ENCODE data around the gene SLMAP.
"Not testable (repeated sequence)": the region's sequence is repeated elsewhere in the genome, so short reads cannot be mapped to it uniquely, and the experiment has no call there.

SLMAP gene

GRCh38 chr3:57833763-57834162 lies 77.7 kb downstream of the SLMAP start:
- DNase-seq = no peak

DNA sequence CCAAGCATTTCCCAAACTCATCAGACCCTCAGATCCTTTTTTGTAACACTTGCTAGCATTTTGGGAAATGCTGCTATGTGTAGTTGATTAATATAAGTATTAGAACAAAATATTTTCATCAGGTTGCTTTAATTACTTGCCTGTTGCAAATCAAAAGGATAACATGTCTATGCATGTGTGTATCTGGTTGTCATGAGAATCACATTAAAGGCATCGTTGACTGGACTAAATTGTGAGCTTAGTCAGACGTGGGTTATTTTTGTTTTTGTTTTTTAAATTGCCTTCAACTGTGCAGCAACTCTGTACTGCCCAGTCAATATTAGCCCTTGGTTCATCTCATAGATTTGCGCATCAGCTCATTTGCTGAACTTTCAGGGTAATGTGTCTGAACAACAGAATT lies 81.6 kb downstream of the SLMAP start:
- no peak for DNase-seq

DNA sequence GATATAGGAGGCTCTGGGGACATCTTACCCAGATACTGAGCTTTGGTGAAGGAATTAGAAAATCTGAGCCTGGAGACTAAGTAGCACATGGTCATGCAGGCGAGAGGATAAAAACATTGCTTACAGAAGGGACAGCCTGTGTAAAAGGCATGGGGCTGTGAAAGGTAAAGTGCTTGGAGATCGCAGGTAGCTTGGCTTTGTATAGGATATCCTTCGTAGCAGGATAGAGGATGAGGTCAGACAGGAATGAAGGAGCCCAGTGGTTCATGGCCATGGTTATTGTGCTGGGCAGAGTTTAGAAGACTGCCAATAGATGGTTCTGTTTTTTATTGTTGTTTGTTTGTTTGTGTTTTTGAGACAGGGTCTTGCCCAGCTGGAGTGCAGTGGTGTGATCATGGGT lies 82.5 kb downstream of the SLMAP start:
- DNase-seq = no peak

DNA sequence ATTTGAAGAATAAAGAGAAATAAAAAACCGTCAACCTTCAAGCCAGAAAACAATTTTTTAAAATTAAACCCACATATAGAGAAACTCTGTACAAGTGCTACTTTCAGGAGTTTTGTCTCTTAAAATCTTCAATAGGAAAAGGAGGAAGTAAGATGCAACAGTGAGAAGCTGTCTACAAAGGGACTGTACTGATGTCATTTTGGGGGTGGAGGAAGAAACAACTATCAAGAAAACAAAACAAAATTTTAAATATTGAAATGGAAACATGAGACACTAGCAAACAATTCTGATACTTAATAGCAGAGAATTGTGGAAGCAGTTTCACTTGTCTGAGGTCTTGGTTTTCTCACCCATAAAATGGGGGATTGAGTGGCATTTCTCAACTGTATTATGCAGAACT lies 84.4 kb downstream of the SLMAP start:
- DNase-seq = no peak

- no peak for DNase-seq
These were observed 85.7 kb downstream of the SLMAP start for GRCh38 chr3:57841818-57842217.

DNA sequence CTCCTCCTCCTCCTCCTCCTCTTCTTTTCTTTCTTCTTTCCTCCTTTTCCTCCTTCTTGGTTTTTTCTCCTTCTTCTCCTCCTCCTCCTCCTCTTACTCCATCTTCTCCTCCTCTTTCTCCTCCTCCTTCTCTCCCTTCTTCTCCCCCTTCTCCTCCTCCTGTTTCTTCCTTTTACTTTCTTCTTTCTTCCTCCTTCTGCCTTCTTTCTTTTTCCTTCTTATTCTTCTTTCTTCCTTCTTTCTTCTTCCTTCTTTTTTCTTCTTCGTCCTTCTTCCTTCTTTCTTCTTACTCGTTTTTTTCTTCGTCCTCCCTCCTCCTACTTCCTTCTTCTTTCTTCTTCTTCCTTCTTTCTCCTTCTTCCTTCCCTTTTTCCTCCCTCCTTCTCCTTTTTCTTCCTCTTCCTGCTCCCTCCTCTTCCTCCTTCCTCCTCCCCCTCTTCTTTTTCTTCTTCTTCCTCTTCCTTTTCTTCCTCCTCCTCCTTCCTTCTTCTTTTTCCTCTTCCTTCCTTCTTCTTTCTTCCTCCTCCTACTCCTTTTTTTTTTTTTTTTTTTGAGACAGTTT lies 92.1 kb downstream of the SLMAP start:
- DNase-seq = no peak

- DNase-seq = no peak
These were observed 95.2 kb downstream of the SLMAP start for GRCh38 chr3:57851304-57851703.

DNA sequence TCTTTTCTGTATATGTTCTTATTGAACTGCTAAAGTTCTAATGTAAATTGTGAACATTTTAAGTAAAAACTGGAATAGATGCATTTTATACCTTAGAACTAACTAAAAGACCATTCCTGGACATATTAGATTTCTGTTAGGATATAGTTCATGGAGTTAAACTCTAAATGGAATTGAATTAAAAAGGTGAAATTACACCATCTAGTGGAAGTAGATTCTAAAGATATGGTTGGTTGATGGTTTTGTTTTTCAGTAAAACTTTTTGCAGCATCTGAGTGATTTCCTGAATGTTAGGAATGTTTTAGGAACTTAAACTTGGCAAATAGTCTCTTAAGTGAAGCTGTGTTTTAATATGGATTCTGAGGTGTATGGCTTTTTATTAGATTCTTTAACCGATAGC lies 96.8 kb downstream of the SLMAP start:
- DNase-seq = no peak

GRCh38 chr3:57855281-57855680 lies 99.2 kb downstream of the SLMAP start:
- DNase-seq = no peak

DNA sequence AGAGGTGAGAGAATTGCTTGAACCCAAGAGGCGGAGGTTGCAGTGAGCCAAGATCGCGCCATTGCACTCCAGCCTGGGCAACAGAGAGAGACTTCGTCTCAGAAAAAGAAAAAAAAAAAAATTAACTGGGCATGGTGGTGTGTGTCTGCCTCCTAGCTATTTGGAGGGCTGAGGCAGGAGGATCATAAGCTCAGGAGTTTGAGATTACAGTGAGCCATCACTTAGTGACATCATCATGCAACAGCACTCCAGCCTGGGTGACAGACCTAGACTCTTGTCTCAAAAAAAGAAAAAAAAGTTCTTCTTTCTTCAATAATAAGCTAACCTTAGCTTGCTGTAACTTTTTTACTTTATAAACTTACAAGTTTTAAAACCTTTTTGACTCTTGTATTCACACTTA lies 99.8 kb downstream of the SLMAP start:
- no peak for DNase-seq

GRCh38 chr3:57856675-57857074 lies 100.6 kb downstream of the SLMAP start:
- DNase-seq = no peak

DNA sequence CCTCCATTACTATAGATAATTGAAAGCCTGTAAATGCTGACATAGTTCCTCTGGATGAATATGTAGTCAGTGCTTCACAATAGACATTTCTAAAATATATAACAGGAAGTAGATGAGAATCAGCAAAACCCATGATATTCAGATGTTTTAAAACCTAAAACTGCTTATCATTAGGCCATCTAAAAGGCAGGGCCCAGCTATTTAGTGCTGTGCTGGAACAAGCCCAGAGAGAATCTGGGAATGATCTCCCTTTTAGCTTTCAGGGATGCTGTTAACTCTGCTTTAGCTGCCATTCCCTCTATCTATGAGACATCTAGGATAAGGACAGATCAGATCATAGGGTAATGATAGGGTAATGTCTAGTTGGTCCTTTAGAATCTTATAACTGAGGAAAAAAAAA lies 106.8 kb downstream of the SLMAP start:
- no peak for DNase-seq

GRCh38 chr3:57863380-57863779 lies 107.3 kb downstream of the SLMAP start:
- no peak for DNase-seq

DNA sequence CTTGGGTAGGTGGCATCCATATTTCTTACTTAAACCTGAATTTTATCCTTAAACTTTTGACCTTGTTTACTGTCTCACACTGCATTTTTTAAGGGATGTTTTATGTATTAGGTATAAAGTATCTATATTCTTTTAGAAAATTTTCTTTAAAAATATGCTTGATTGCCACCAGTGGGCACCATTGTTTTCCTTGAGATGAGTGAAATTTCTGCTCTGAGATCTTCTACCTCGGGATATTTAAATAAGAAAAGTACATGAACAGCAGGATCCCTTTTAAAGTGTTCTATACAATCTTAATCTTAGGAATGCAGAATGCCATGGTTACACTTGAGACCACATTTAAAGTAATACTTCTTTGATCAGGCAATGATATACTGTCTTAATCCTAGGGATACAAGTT lies 108.7 kb downstream of the SLMAP start:
- no peak for DNase-seq

DNA sequence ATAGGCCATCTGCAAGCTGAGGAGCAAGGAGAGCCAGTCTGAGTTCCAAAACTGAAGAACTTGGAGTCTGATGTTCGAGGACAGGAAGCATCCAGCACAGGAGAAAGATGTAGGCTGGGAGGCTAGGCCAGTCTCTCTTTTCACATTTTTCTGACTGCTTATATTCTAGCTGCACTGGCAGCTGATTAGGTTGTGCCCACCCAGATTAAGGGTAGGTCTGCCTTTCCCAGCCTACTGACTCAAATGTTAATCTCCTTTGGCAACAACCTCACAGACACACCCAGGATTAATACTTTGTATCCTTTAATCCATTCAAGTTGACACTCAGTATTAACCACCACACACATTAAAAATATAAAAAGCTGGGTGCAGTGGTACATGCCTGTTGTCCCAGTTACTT lies 113.0 kb downstream of the SLMAP start:
- not testable (repeated sequence) for DNase-seq

- no peak for DNase-seq
These were observed 116.5 kb downstream of the SLMAP start for GRCh38 chr3:57872606-57873005.

- no peak for DNase-seq
These were observed 120.5 kb downstream of the SLMAP start for GRCh38 chr3:57876632-57877031.

DNA sequence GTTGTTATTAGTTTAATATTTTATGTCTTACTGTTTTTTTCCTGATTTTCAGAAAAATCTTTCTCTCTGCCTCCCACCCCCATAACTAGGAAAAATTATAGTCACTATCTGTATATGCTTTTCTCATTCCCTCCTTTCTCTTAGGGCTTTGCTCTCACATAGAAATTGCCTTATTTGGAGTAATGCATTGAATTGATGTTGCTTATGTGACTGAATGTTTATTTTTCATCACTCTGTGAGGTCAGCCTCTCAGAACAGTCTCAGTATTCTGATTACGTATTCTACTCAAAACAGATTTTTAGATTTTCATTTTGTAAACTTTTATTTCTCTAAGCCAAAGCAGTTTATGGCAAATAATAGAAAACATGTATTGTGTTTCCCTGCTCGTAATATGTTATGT lies 121.0 kb downstream of the SLMAP start:
- DNase-seq = no peak

- DNase-seq = not testable (repeated sequence)
These were observed 128.3 kb downstream of the SLMAP start for GRCh38 chr3:57884436-57884835.

GRCh38 chr3:57889807-57890206 lies 133.7 kb downstream of the SLMAP start:
- DNase-seq = no peak

DNA sequence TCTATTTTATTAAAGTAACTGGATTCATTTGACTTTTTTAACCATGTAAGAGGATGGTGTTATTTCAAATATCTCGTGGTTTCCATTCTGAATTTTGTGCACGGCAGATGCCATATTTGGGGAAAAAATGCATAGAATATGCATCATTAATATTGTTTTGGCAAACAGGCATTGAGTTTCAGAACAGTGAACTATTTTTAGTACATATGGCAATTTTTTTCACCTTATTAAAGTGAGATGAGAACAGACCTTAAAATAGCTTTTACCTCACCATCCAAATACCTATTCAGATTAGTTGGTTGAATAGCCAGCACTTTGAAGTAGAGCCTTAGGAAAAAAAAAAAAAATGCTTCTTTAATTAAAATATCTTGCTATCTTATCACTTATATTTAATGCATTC lies 134.8 kb downstream of the SLMAP start:
- DNase-seq = no peak

DNA sequence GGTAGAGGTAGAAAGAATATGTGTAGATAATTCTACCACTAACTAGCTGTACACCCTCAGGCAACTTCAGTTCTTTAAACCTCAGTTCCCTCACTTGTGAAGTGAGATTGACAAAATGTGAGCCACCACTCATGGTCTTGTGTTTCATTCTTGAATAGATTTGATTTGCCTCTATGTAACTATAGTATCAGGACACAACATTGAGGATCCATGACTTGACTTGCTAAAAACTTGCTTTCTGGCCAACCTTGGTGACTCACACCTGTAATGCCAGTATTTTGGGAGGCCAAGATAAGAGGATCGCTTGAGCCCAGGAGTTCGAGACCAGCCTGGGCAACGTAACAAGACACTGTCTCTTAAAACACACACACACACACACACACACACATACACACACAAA lies 136.3 kb downstream of the SLMAP start:
- no peak for DNase-seq

DNA sequence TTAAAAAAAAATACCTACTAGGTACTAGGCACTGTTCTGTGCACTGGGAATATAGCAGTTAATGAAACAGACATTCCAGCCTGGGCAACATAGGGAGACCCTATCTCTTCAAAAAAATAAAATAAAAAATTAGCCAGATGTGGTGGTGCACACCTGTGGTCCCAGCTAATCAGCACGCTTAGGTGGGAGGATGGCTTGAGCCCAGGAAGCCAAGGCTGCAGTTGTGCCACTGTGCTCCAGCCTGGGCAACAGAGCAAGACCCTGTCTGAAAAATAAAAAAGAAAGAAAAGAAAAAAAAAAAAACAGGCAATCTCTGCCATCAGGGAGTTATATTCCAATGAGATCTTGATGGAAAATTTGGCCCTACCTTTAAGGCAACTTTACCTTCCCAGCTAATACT lies 137.0 kb downstream of the SLMAP start:
- DNase-seq = no peak

- no peak for DNase-seq
These were observed 137.6 kb downstream of the SLMAP start for GRCh38 chr3:57893668-57894067.

- DNase-seq = no peak
These were observed 139.9 kb downstream of the SLMAP start for GRCh38 chr3:57896031-57896430.

DNA sequence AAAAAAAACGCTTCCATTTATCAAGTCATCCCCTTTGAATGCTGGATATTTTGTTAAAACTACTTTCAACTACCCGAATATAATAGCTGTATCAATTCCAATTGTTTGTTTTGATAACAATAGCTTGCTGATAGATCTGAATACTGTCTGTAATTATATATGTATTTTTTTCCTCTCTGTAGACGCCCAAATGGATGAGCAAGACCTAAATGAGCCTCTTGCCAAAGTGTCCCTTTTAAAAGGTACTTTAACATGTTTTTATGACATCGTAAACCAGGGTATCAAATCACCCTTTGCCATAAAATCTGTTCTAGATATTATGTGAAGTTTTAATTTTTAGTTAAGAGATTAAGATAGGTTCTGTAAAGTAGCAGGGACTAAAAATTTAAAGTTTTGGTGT lies 140.6 kb downstream of the SLMAP start:
- DNase-seq = no peak

Data from NCI-H2107 (cell line).